ENCODE data around the gene FOXO1.

Gene FOXO1

DNA sequence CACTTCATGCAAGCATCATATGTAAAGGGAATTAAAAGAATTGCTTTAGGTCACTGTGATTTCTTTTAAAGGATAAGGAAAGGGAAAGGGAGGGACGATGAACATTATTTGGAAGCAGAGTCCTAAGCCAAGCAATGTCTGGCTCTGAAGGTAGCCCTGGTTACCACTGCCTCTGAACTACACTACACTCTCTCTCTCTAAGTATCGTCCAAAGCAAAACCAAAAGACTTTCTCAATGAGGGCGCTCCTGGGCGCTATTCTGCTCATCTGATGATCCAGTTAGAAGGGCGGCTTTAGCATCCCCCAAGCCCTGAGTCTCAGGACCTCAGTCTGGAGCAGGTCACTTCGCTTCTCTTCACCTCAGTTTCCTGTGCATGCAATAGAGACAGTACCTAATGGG, 26.2 kb downstream of the FOXO1 start:
- DNase-seq (ENCODE audit: low read depth in 2 of 2): no peak
- H3K4me3 ChIP-seq (replicated peaks in 1 of 2; ENCODE audit: low read depth in 2 of 2, low read length in 2 of 2): no peak overlapping the region
- TF ChIP-seq, protein P1, sequence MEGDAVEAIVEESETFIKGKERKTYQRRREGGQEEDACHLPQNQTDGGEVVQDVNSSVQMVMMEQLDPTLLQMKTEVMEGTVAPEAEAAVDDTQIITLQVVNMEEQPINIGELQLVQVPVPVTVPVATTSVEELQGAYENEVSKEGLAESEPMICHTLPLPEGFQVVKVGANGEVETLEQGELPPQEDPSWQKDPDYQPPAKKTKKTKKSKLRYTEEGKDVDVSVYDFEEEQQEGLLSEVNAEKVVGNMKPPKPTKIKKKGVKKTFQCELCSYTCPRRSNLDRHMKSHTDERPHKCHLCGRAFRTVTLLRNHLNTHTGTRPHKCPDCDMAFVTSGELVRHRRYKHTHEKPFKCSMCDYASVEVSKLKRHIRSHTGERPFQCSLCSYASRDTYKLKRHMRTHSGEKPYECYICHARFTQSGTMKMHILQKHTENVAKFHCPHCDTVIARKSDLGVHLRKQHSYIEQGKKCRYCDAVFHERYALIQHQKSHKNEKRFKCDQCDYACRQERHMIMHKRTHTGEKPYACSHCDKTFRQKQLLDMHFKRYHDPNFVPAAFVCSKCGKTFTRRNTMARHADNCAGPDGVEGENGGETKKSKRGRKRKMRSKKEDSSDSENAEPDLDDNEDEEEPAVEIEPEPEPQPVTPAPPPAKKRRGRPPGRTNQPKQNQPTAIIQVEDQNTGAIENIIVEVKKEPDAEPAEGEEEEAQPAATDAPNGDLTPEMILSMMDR (IDR thresholded peaks at IDR 0.05; ENCODE audit: low read depth, low read length): no peak

DNA sequence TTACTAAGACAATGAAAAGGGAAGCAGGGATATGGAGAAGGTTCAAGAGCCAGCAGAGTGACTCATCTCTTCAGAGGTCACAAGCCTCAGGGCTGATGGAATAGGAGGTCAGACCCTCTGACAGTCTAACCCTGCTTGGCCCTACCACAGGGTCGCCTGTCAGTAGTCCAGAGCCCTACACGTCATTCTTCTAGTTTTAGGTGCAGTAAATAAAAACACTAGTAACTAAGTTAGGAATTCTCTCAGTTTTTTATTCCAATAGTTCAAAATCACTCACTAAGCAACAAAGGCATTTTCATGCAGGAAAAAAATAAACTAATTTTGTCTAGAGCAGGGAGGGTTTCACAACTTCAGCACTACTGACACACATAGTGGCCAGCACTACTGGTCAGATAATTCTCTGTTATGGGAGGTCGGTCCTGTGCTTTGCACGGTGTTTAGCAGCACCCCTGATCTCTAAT, 27.2 kb downstream of the FOXO1 start:
- peak; percentile 67 to 84 for DNase-seq (ENCODE audit: low read depth in 2 of 2)
- TF ChIP-seq, protein P1 (IDR thresholded peaks at IDR 0.05; ENCODE audit: low read depth, low read length): no peak
- H3K4me3 ChIP-seq (replicated peaks in 1 of 2; ENCODE audit: low read depth in 2 of 2, low read length in 2 of 2): no peak overlapping the region

DNA sequence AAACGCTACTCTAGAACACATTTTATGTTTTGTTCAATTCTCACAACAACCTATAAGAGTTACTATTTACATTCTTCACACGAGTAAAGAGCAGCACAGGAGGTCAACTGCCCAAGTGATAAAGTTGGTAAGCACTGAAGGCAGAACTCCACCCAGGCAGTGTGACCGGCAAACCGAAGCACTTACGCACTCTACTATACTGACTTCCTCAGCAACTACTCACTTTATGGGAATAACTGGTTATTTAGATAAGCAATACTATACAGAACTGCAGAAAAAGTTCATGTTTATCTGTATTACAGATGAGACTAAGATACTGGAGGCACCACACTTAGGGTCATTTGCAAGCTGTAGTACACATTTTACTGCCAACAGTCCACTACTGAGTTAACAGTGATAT, 28.8 kb downstream of the FOXO1 start:
- TF ChIP-seq, protein P1 (IDR thresholded peaks at IDR 0.05; ENCODE audit: low read depth, low read length): no peak
- no peak overlapping the region for H3K4me3 ChIP-seq (replicated peaks in 1 of 2; ENCODE audit: low read depth in 2 of 2, low read length in 2 of 2)
- DNase-seq (ENCODE audit: low read depth in 2 of 2): no peak

DNA sequence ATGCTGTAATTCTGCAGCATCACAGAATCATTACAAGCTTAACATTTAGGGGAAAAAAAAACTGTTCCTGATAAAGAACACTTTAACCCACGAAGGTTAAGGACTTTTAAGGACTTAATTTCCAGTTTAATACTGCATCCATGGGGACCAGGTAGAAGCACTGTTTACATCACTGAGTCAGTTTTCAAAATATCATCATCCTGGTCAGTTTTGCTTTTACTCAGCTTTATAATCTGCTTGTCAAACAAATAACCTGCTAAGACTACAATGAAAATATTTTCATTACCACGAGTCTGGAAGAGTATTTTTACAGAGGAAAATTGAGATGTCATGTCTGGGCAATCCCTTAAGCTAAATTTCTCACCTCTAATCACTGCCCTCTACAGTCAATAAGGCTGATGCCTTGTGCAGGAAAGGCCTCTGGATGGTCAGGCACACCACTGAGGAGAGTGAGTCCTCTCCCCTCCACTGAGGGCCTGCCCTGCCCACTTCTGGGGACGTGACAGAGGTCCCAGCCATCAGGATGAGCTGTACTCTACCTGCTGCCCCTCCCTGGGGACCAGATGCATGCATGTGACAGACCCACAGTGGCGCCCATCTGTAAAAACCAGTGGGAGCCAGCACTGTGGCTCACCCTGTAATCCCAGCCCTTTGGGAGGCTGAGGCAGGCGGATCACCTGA, 31.0 kb downstream of the FOXO1 start:
- TF ChIP-seq, protein P1 (IDR thresholded peaks at IDR 0.05; ENCODE audit: low read depth, low read length): no peak
- no peak for DNase-seq (ENCODE audit: low read depth in 2 of 2)
- H3K4me3 ChIP-seq (replicated peaks in 1 of 2; ENCODE audit: low read depth in 2 of 2, low read length in 2 of 2): no peak overlapping the region

DNA sequence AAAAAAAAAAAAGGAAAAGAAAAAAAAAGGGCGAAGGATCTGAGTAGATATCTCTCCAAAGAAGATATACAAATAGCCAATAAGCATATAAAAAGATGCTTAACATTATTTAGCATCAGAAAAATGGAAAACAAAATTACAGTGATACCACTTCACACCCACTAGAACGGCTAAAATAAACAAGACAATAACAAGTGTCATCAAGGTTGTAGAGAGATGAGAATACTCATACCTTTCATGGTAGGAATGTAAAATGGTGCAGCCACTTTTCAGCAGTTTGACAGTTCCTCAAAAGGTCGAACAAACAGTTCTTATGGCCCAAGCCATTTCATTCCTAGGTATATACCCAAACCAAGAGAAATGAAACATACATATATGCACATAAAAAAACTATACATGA, 33.5 kb downstream of the FOXO1 start:
- no peak overlapping the region for H3K4me3 ChIP-seq (replicated peaks in 1 of 2; ENCODE audit: low read depth in 2 of 2, low read length in 2 of 2)
- TF ChIP-seq, protein P1 (IDR thresholded peaks at IDR 0.05; ENCODE audit: low read depth, low read length): no peak
- no peak for DNase-seq (ENCODE audit: low read depth in 2 of 2)

DNA sequence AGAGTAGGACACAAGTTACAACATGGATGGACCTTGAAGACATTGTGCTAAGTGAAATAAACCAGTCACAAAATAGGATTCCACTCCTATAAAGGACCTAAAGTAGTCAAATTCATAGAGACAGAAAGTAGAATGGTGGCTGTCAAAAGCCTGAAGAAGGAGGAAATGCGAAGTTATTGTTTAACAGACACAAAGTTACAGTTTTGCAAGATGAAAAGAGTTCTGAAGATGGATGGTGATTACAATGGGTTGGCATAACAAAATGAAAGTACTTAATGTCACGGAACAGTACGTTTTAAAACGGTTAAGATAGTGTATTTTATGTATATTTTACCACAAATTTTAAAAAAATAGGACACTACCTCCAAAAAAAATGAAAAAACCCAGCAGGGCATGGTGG, 34.8 kb downstream of the FOXO1 start:
- no peak overlapping the region for H3K4me3 ChIP-seq (replicated peaks in 1 of 2; ENCODE audit: low read depth in 2 of 2, low read length in 2 of 2)
- no peak for DNase-seq (ENCODE audit: low read depth in 2 of 2)

More for the DNA sequence above, 34.8 kb downstream of the FOXO1 start:
- TF ChIP-seq, protein P1 (IDR thresholded peaks at IDR 0.05; ENCODE audit: low read depth, low read length): no peak

Measured in cardiac fibroblast (primary cell).